Measurements from ENCODE around the gene KIF6. TPM values are rescaled to one million over a fixed set of nuclear protein-coding genes. Genes with fewer than 3 reads are reported as not detected.
"Not testable (repeated sequence)": the region's sequence is repeated elsewhere in the genome, so short reads cannot be mapped to it uniquely, and the experiment has no call there.

Gene KIF6
- total RNA-seq, 5 donors from 2014 or later (not counting 1 experiment from before 2014, with no cell fraction given), result 0.53 TPM; not detected in 4

GRCh38 chr6:39484276-39484675 is 240.9 kb downstream of the KIF6 start:
- H3K9me3 ChIP-seq, result no peaks in the 10 kb centered on the region
- no peaks in the 10 kb centered on the region for H3K4me1 ChIP-seq (ENCODE audit: control insufficient read depth in 1 of 2, extremely low read depth in 1 of 2, insufficient read depth in 2 of 2, low read length in 2 of 2)
- ATAC-seq (replicated peaks in 1 of 4) (no peak), DNase-seq (no peak)
- 45% methylated on average over 2 of the region's 3 CpGs for WGBS (ENCODE audit: insufficient coverage)
- no peak overlapping the region for H3K4me3 ChIP-seq (ENCODE audit: control insufficient read depth in 1 of 2, extremely low read depth in 1 of 2, low read length in 1 of 2)
- no peak overlapping the region for H3K4me3 Mint-ChIP-seq
- H3K27ac Mint-ChIP-seq, result no peak overlapping the region
- H3K4me1 Mint-ChIP-seq, result no peaks in the 10 kb centered on the region
- no peaks in the 10 kb centered on the region for H3K36me3 ChIP-seq (ENCODE audit: control insufficient read depth in 2 of 2, extremely low read depth in 1 of 2, insufficient read depth in 1 of 2, low read length in 1 of 2)
- peaks cover 23 to 26% of the 10 kb centered on the region in 2 donors for H3K27me3 Mint-ChIP-seq
- H3K27ac ChIP-seq (ENCODE audit: low read length), result no peak overlapping the region
- ChIA-PET POLR2A (no interaction called here), CTCF (no interaction called here)
- no peaks in the 10 kb centered on the region for H3K9me3 Mint-ChIP-seq
- H3K27me3 ChIP-seq (replicated peaks in 1 of 2; ENCODE audit: control insufficient read depth in 2 of 2, extremely low read depth in 1 of 2, insufficient read depth in 2 of 2, low read length in 1 of 2), result no peaks in the 10 kb centered on the region
- H3K36me3 Mint-ChIP-seq, result no peaks in the 10 kb centered on the region

- H3K36me3 Mint-ChIP-seq; POLR2A ChIA-PET; H3K27ac ChIP-seq (ENCODE audit: low read length); DNase-seq; H3K27ac Mint-ChIP-seq; H3K4me1 ChIP-seq (ENCODE audit: control insufficient read depth in 1 of 2, extremely low read depth in 1 of 2, insufficient read depth in 2 of 2, low read length in 2 of 2); H3K4me3 ChIP-seq (ENCODE audit: control insufficient read depth in 1 of 2, extremely low read depth in 1 of 2, low read length in 1 of 2); H3K4me1 Mint-ChIP-seq; H3K27me3 ChIP-seq (replicated peaks in 1 of 2; ENCODE audit: control insufficient read depth in 2 of 2, extremely low read depth in 1 of 2, insufficient read depth in 2 of 2, low read length in 1 of 2); H3K4me3 Mint-ChIP-seq; CTCF ChIA-PET; H3K36me3 ChIP-seq (ENCODE audit: control insufficient read depth in 2 of 2, extremely low read depth in 1 of 2, insufficient read depth in 1 of 2, low read length in 1 of 2); ATAC-seq (replicated peaks in 1 of 4); H3K9me3 ChIP-seq; H3K9me3 Mint-ChIP-seq: not testable (repeated sequence)
- WGBS (ENCODE audit: insufficient coverage), result no CpG with 5 or more reads among the region's 1 CpG
- H3K27me3 Mint-ChIP-seq, result peaks cover 23 to 30% of the 10 kb centered on the region in 2 donors
Measured at GRCh38 chr6:39479819-39480218, 245.4 kb downstream of the KIF6 start.

- WGBS (ENCODE audit: insufficient coverage), result no CpG with 5 or more reads among the region's 1 CpG
- H3K4me3 Mint-ChIP-seq, result no peak overlapping the region
- no peaks in the 10 kb centered on the region for H3K9me3 Mint-ChIP-seq
Measured at GRCh38 chr6:39476670-39477069, 248.5 kb downstream of the KIF6 start.

GRCh38 chr6:39476151-39476550 is 249.1 kb downstream of the KIF6 start:
- Histone ChIP-seq H3K9me3 (no peaks in the 10 kb centered on the region), H3K27me3 (replicated peaks in 1 of 2; ENCODE audit: control insufficient read depth in 2 of 2, extremely low read depth in 1 of 2, insufficient read depth in 2 of 2, low read length in 1 of 2) (no peaks in the 10 kb centered on the region), H3K4me3 (ENCODE audit: control insufficient read depth in 1 of 2, extremely low read depth in 1 of 2, low read length in 1 of 2) (no peak overlapping the region), H3K36me3 (ENCODE audit: control insufficient read depth in 2 of 2, extremely low read depth in 1 of 2, insufficient read depth in 1 of 2, low read length in 1 of 2) (no peaks in the 10 kb centered on the region), H3K27ac (ENCODE audit: low read length) (no peak overlapping the region), H3K4me1 (ENCODE audit: control insufficient read depth in 1 of 2, extremely low read depth in 1 of 2, insufficient read depth in 2 of 2, low read length in 2 of 2) (no peaks in the 10 kb centered on the region)
- Mint-ChIP-seq H3K4me3 (no peak overlapping the region), H3K4me1 (peaks cover 6 to 9% (median 9%) of the 10 kb centered on the region in 3 donors), H3K27me3 (peaks cover 5 to 13% of the 10 kb centered on the region in 2 donors), H3K27ac (no peak overlapping the region), H3K9me3 (no peaks in the 10 kb centered on the region), H3K36me3 (no peaks in the 10 kb centered on the region)
- WGBS (ENCODE audit: insufficient coverage), result no CpG with 5 or more reads among the region's 1 CpG
- POLR2A ChIA-PET, result interaction anchor here in 1 of 2 donors (1.2 kb wide), 1 partner anchor 9 kb away, joined by 3 read pairs; no protein-coding TSS in a partner anchor
- CTCF ChIA-PET, result no interaction called here
- DNase-seq (no peak), ATAC-seq (replicated peaks in 1 of 4) (no peak)

More at GRCh38 chr6:39476670-39477069, 248.5 kb downstream of the KIF6 start:
- Histone ChIP-seq H3K4me1 (ENCODE audit: control insufficient read depth in 1 of 2, extremely low read depth in 1 of 2, insufficient read depth in 2 of 2, low read length in 2 of 2) (no peaks in the 10 kb centered on the region), H3K27ac (ENCODE audit: low read length) (no peak overlapping the region), H3K9me3 (no peaks in the 10 kb centered on the region), H3K27me3 (replicated peaks in 1 of 2; ENCODE audit: control insufficient read depth in 2 of 2, extremely low read depth in 1 of 2, insufficient read depth in 2 of 2, low read length in 1 of 2) (no peaks in the 10 kb centered on the region), H3K36me3 (ENCODE audit: control insufficient read depth in 2 of 2, extremely low read depth in 1 of 2, insufficient read depth in 1 of 2, low read length in 1 of 2) (no peaks in the 10 kb centered on the region), H3K4me3 (ENCODE audit: control insufficient read depth in 1 of 2, extremely low read depth in 1 of 2, low read length in 1 of 2) (no peak overlapping the region)
- peaks cover 9 to 17% of the 10 kb centered on the region in 2 donors for H3K27me3 Mint-ChIP-seq
- ChIA-PET CTCF (no interaction called here), POLR2A (interaction anchor here in 1 of 2 donors (1.2 kb wide), 1 partner anchor 8 kb away, joined by 3 read pairs; no protein-coding TSS in a partner anchor)
- DNase-seq (no peak), ATAC-seq (replicated peaks in 1 of 4) (no peak)
- peaks cover 6 to 9% (median 9%) of the 10 kb centered on the region in 3 donors for H3K4me1 Mint-ChIP-seq
- no peak overlapping the region for H3K27ac Mint-ChIP-seq
- no peaks in the 10 kb centered on the region for H3K36me3 Mint-ChIP-seq

GRCh38 chr6:39471954-39472659 is 253.1 kb downstream of the KIF6 start:
- H3K4me1 ChIP-seq (ENCODE audit: control insufficient read depth in 1 of 2, extremely low read depth in 1 of 2, insufficient read depth in 2 of 2, low read length in 2 of 2), result no peaks in the 10 kb centered on the region
- Mint-ChIP-seq H3K4me1 (peaks cover 6 to 9% (median 9%) of the 10 kb centered on the region in 3 donors), H3K9me3 (peaks cover 0 to 11% (median 7%) of the 10 kb centered on the region in 3 donors), H3K27me3 (no peaks in the 10 kb centered on the region), H3K27ac (no peak overlapping the region), H3K36me3 (no peaks in the 10 kb centered on the region), H3K4me3 (no peak overlapping the region)
- ATAC-seq (replicated peaks in 1 of 4) (no peak), DNase-seq (no peak)
- no peaks in the 10 kb centered on the region for H3K27me3 ChIP-seq (replicated peaks in 1 of 2; ENCODE audit: control insufficient read depth in 2 of 2, extremely low read depth in 1 of 2, insufficient read depth in 2 of 2, low read length in 1 of 2)
- H3K27ac ChIP-seq (ENCODE audit: low read length), result no peak overlapping the region
- ChIA-PET POLR2A (no interaction called here), CTCF (no interaction called here)
- H3K4me3 ChIP-seq (ENCODE audit: control insufficient read depth in 1 of 2, extremely low read depth in 1 of 2, low read length in 1 of 2), result no peak overlapping the region
- no peaks in the 10 kb centered on the region for H3K36me3 ChIP-seq (ENCODE audit: control insufficient read depth in 2 of 2, extremely low read depth in 1 of 2, insufficient read depth in 1 of 2, low read length in 1 of 2)
- no peaks in the 10 kb centered on the region for H3K9me3 ChIP-seq
- 77% methylated on average over 3 of the region's 5 CpGs for WGBS (ENCODE audit: insufficient coverage)

GRCh38 chr6:39470506-39470905 is 254.7 kb downstream of the KIF6 start:
- H3K4me3 Mint-ChIP-seq, result no peak overlapping the region
- 82% methylated on average over 2 of the region's 3 CpGs for WGBS (ENCODE audit: insufficient coverage)
- CTCF ChIA-PET, result no interaction called here
- Histone ChIP-seq H3K4me3 (ENCODE audit: control insufficient read depth in 1 of 2, extremely low read depth in 1 of 2, low read length in 1 of 2) (no peak overlapping the region), H3K9me3 (no peaks in the 10 kb centered on the region), H3K36me3 (ENCODE audit: control insufficient read depth in 2 of 2, extremely low read depth in 1 of 2, insufficient read depth in 1 of 2, low read length in 1 of 2) (no peaks in the 10 kb centered on the region), H3K4me1 (ENCODE audit: control insufficient read depth in 1 of 2, extremely low read depth in 1 of 2, insufficient read depth in 2 of 2, low read length in 2 of 2) (no peaks in the 10 kb centered on the region), H3K27me3 (replicated peaks in 1 of 2; ENCODE audit: control insufficient read depth in 2 of 2, extremely low read depth in 1 of 2, insufficient read depth in 2 of 2, low read length in 1 of 2) (peaks cover 0 to 4% of the 10 kb centered on the region in 2 experiments), H3K27ac (ENCODE audit: low read length) (no peak overlapping the region)
- H3K4me1 Mint-ChIP-seq, result peaks cover 6 to 9% (median 9%) of the 10 kb centered on the region in 3 donors
- H3K36me3 Mint-ChIP-seq, result no peaks in the 10 kb centered on the region
- POLR2A ChIA-PET, result no interaction called here
- ATAC-seq (replicated peaks in 1 of 4), result no peak
- peaks cover 3 to 4% of the 10 kb centered on the region in 2 donors for H3K27me3 Mint-ChIP-seq
- H3K9me3 Mint-ChIP-seq, result peaks cover 0 to 11% (median 7%) of the 10 kb centered on the region in 3 donors
- H3K27ac Mint-ChIP-seq, result no peak overlapping the region
- no peak for DNase-seq

Data from T-cell (primary cell).